Endothelial cell of umbilical vein (primary cell): ENCODE measurements around the gene PTPN5. TPM values are rescaled to one million over a fixed set of nuclear protein-coding genes. Genes with fewer than 3 reads are reported as not detected.

ENCODE experiments used
- BruUV-seq: library from RNA; stranded (reverse); fragments of 400-500 nt; replicated peaks from 2 replicates; lab custom pipeline; 2021; lab: Mats Ljungman, UMichigan
- CTCF ChIA-PET: fragments of 300-600, 350-600 bp; sonication (Branson Sonifier 250); formaldehyde crosslinking; loops from one replicate; lab custom pipeline; 2021; ENCODE audit warnings: antibody characterized with exemption, inconsistent platforms; lab: Charles Lee
- POLR2A ChIA-PET: fragments of 300-600, 350-600 bp; sonication (Branson Sonifier 250); formaldehyde crosslinking; loops from one replicate; lab custom pipeline; 2021; ENCODE audit warnings: antibody characterized with exemption, inconsistent platforms; lab: Charles Lee
- DNase-seq: peaks from one replicate; pipeline ENCODE4 v3.0.0-alpha.2; 2011; ENCODE audit warnings: low read depth, low spot score
- FAIRE-seq: peaks from 2 replicates; lab custom pipeline; 2011; peaks lifted over from hg19 to GRCh38; lab: Jason Lieb, UNC
- H2AFZ ChIP-seq: 2 replicates; pipeline ENCODE4 v1.6.0; 2012; ENCODE audit warnings: low read depth, low read length, control low read depth, inconsistent platforms
- H3K27ac ChIP-seq: 2 replicates; pipeline ENCODE4 v1.5.1; 2011; ENCODE audit warnings: low read depth, mild to moderate bottlenecking, control low read depth, low read length, moderate library complexity; ENCODE audit not compliant: insufficient read depth
- H3K27me3 ChIP-seq, 2 experiments: 2 replicates each; pipeline versions ENCODE4 v1.6.0 to v1.6.1; 2011; ENCODE audit warnings: low read length in 2 of 2, mixed read lengths in 1 of 2; ENCODE audit not compliant: control insufficient read depth in 2 of 2, insufficient read depth in 2 of 2
- H3K36me3 ChIP-seq, 2 experiments: 2 replicates in 1 of 2; 3 replicates in 1 of 2; pipeline ENCODE4 v1.5.1; 2011; ENCODE audit warnings: low read length in 2 of 2, mild to moderate bottlenecking in 1 of 2, moderate library complexity in 1 of 2; ENCODE audit not compliant: control insufficient read depth in 2 of 2, insufficient read depth in 2 of 2; ENCODE audit errors: extremely low read depth in 1 of 2
- H3K4me1 ChIP-seq: 3 replicates; pipeline ENCODE4 v1.5.1; 2011; ENCODE audit warnings: mild to moderate bottlenecking, low read length; ENCODE audit not compliant: control insufficient read depth, insufficient read depth; ENCODE audit errors: extremely low read depth
- H3K4me2 ChIP-seq: 2 replicates; pipeline ENCODE4 v1.6.1; 2011; ENCODE audit warnings: low read length, control low read depth, mixed read lengths; ENCODE audit not compliant: insufficient read depth
- H3K4me3 ChIP-seq, 3 experiments: fragments of 200-600 bp in 1 of 3; sonication (generic), shearing (Covaris generic) in 1 of 3; replicated peaks in 1 of 3; 2 replicates each; pipeline ENCODE4 v1.5.1; 2011 to 2016; ENCODE audit warnings: control low read depth in 3 of 3, low read length in 3 of 3, mild to moderate bottlenecking in 2 of 3, inconsistent platforms in 1 of 3, low read depth in 1 of 3, moderate library complexity in 1 of 3; ENCODE audit not compliant: insufficient read depth in 1 of 3
- H3K79me2 ChIP-seq: 2 replicates; pipeline ENCODE4 v1.6.0; 2012; ENCODE audit warnings: low read length, inconsistent platforms; ENCODE audit not compliant: control insufficient read depth, insufficient read depth
- H3K9ac ChIP-seq: replicated peaks from 2 replicates; pipeline ENCODE3; 2011; ENCODE audit warnings: low read length, control low read depth; ENCODE audit not compliant: insufficient read depth; ENCODE audit errors: extremely low read depth
- H3K9me1 ChIP-seq: replicated peaks from 3 replicates; pipeline ENCODE4 v1.6.0; 2011; ENCODE audit warnings: mild to moderate bottlenecking, low read length; ENCODE audit not compliant: control insufficient read depth, insufficient read depth; ENCODE audit errors: extremely low read depth
- H3K9me3 ChIP-seq: replicated peaks from 2 replicates; pipeline ENCODE4 v1.5.1; 2012; ENCODE audit warnings: low read length, inconsistent platforms; ENCODE audit not compliant: control insufficient read depth, insufficient read depth
- H4K20me1 ChIP-seq: replicated peaks from 2 replicates; pipeline ENCODE3; 2011; ENCODE audit warnings: mild to moderate bottlenecking, low read length; ENCODE audit not compliant: control insufficient read depth, insufficient read depth; ENCODE audit errors: extremely low read depth
- CTCF ChIP-seq, 2 donors: IDR thresholded peaks; 1 replicate in 1 of 2; 2 replicates in 1 of 2; pipeline ENCODE4 v1.5.1; 2011; ENCODE audit warnings: low read length in 2 of 2, mild to moderate bottlenecking in 2 of 2, moderate library complexity in 2 of 2, control low read depth in 1 of 2, inconsistent platforms in 1 of 2, low read depth in 1 of 2; ENCODE audit not compliant: insufficient read depth in 1 of 2; ENCODE audit errors: extremely low read depth in 1 of 2
- EZH2 ChIP-seq: IDR thresholded peaks from 2 replicates; pipeline ENCODE4 v1.6.1; 2012; ENCODE audit warnings: borderline replicate concordance, low read depth, mild to moderate bottlenecking, moderate library complexity, low read length, inconsistent platforms; ENCODE audit not compliant: severe bottlenecking
- FOS ChIP-seq: IDR thresholded peaks from 2 replicates; pipeline ENCODE4 v1.6.1; 2011; ENCODE audit warnings: mild to moderate bottlenecking, low read length, moderate library complexity, borderline replicate concordance; ENCODE audit not compliant: insufficient read depth
- GATA2 ChIP-seq: IDR thresholded peaks from 2 replicates; pipeline ENCODE4 v1.7.0; 2011; ENCODE audit warnings: low read depth, mild to moderate bottlenecking, moderate library complexity, mixed read lengths, low read length; ENCODE audit not compliant: insufficient read length, insufficient read depth
- JUN ChIP-seq: IDR thresholded peaks from 2 replicates; pipeline ENCODE4 v1.6.1; 2011; ENCODE audit warnings: borderline replicate concordance, low read depth; ENCODE audit not compliant: insufficient read length, insufficient read depth
- MAX ChIP-seq: IDR thresholded peaks from 2 replicates; pipeline ENCODE4 v1.6.1; 2011; ENCODE audit not compliant: insufficient read depth, insufficient read length
- MYC ChIP-seq: IDR thresholded peaks from one replicate; pipeline ENCODE4 v1.6.1; 2011; ENCODE audit warnings: mild to moderate bottlenecking, low read depth, low read length
- POLR2A ChIP-seq: IDR thresholded peaks from 2 replicates; pipeline ENCODE4 v1.6.1; 2012; ENCODE audit warnings: low read depth, mild to moderate bottlenecking, control low read depth, low read length
- POLR2AphosphoS5 ChIP-seq: IDR thresholded peaks from 2 replicates; pipeline ENCODE4 v1.6.1; 2012; ENCODE audit warnings: low read depth, mild to moderate bottlenecking, control low read depth, low read length, moderate library complexity; ENCODE audit not compliant: insufficient read depth
- dilution Hi-C: fragments of 300-500 bp; cut with MboI; formaldehyde crosslinking; loops from one replicate; pipeline ENCODE4 v1.15.0; 2019; ENCODE audit warnings: low sequenced_read_pairs; ENCODE audit not compliant: extremely low pct_ligation_motif_present
- intact Hi-C: fragments of 100-400 bp; cut with micrococcal nuclease; formaldehyde crosslinking; loops from one replicate; pipeline ENCODE4 v1.10.0; 2022
- polyA plus RNA-seq, 4 experiments: library from polyadenylated mRNA; depleted of rRNA in 3 of 4; stranded (reverse) in 3 of 4; unstranded in 1 of 4; fragments of >200 nt; gene quantifications; 2 replicates each; pipeline versions ENCODE4 v1.2.1 to v1.2.3, GENCODE V29; 2011 to 2012; ENCODE audit warnings: missing spikeins in 1 of 4
- total RNA-seq: library from RNA; stranded (reverse); gene quantifications from 2 replicates; pipeline ENCODE4 v1.2.3, GENCODE V29; 2021

Gene PTPN5
- total and polyA plus RNA-seq, 2 donors (not counting 3 experiments of a cell fraction or from before 2014, with no cell fraction given): not detected

GRCh38 chr11:18731441-18731840, 60.2 kb downstream of the PTPN5 start:
- dilution Hi-C loops (no loop called here), intact Hi-C loops (no loop called here)
- DNase-seq: no peak
- no peaks in the 10 kb centered on the region for H3K79me2 ChIP-seq
- H3K9me3 ChIP-seq: no peaks in the 10 kb centered on the region
- no peaks in the 10 kb centered on the region for H3K36me3 ChIP-seq
- no TSS peak for BruUV-seq
- H3K4me1 ChIP-seq: no peaks in the 10 kb centered on the region
- no peaks in the 10 kb centered on the region for H3K9me1 ChIP-seq
- no peak for FAIRE-seq
- no peak overlapping the region for H3K4me2 ChIP-seq
- H3K27me3 ChIP-seq: no peaks in the 10 kb centered on the region
- H4K20me1 ChIP-seq: no peaks in the 10 kb centered on the region
- POLR2A ChIA-PET: no interaction called here
- H2AFZ ChIP-seq: no peak overlapping the region
- no peak overlapping the region for H3K9ac ChIP-seq
- H3K27ac ChIP-seq: no peak overlapping the region
- no peak overlapping the region for H3K4me3 ChIP-seq
- TF ChIP-seq FOS: no peak
- no peak for TF ChIP-seq POLR2A
- TF ChIP-seq GATA2: no peak
- TF ChIP-seq EZH2: no peak
- TF ChIP-seq MAX: no peak
- no peak for TF ChIP-seq POLR2AphosphoS5
- no peak for TF ChIP-seq MYC
- CTCF ChIA-PET: interaction anchor here (0.8 to 4.7 kb wide), 17 partner anchors 9 to 616 kb away, joined by 3 to 43 read pairs (median 5); partner anchors contain the start of gene TMEM86A

- intact Hi-C loops (no loop called here), dilution Hi-C loops (no loop called here)
- no peak overlapping the region for H3K9ac ChIP-seq
- CTCF ChIA-PET: interaction anchor here (4.7 kb wide), 1 partner anchor 7 kb away, joined by 43 read pairs; no protein-coding TSS in a partner anchor
- no peaks in the 10 kb centered on the region for H3K9me1 ChIP-seq
- no peaks in the 10 kb centered on the region for H3K79me2 ChIP-seq
- DNase-seq (no peak), FAIRE-seq (no peak)
- POLR2A ChIA-PET: no interaction called here
- no peaks in the 10 kb centered on the region for H4K20me1 ChIP-seq
- H2AFZ ChIP-seq: no peak overlapping the region
- H3K4me2 ChIP-seq: no peak overlapping the region
- TF ChIP-seq MYC: no peak
- no peak for TF ChIP-seq POLR2A
- no peak for TF ChIP-seq FOS
- no peak for TF ChIP-seq CTCF (IDR thresholded peaks at IDR 0.05; ENCODE audit: extremely low read depth in 1 of 2, insufficient read depth in 1 of 2, low read depth in 1 of 2, low read length in 2 of 2)
- no peak for TF ChIP-seq GATA2
- no peak for TF ChIP-seq MAX
- TF ChIP-seq POLR2AphosphoS5: no peak
- TF ChIP-seq JUN: no peak
- no peak for TF ChIP-seq EZH2
- H3K4me1 ChIP-seq: no peaks in the 10 kb centered on the region
- H3K27ac ChIP-seq: no peak overlapping the region
- H3K27me3 ChIP-seq: no peaks in the 10 kb centered on the region
- H3K36me3 ChIP-seq: no peaks in the 10 kb centered on the region
- H3K9me3 ChIP-seq: no peaks in the 10 kb centered on the region
- BruUV-seq: no TSS peak
- no peak overlapping the region for H3K4me3 ChIP-seq
Measured at GRCh38 chr11:18730020-18730419, 61.6 kb downstream of the PTPN5 start.
